Lung (tissue), 12 donors: Measurements from ENCODE around the gene LRRC1. TPM values are rescaled to one million over a fixed set of nuclear protein-coding genes. Genes with fewer than 3 reads are reported as not detected.

Source experiments
- ATAC-seq: fragments of 200-7000 bp; cut with Tn5 transposase; one replicate; pipeline ENCODE4 v1.9.1; 2020; ENCODE audit warnings: moderate number of reproducible peaks; ENCODE audit not compliant: insufficient read depth, low FRiP score
- DNase-seq, 3 donors: peaks; one replicate each; pipeline ENCODE4 v3.0.0-alpha.2; 2013 to 2017
- H3K27ac ChIP-seq, 2 donors: one replicate each; pipeline ENCODE4 v1.5.1; 2013; ENCODE audit warnings: mild to moderate bottlenecking in 2 of 2, moderate library complexity in 2 of 2, control low read depth in 1 of 2, inconsistent platforms in 1 of 2, low read depth in 1 of 2, low read length in 1 of 2
- H3K27me3 ChIP-seq, 3 donors: one replicate each; pipeline ENCODE4 v1.5.1; 2013; ENCODE audit warnings: low read length in 2 of 3; ENCODE audit not compliant: control insufficient read depth in 3 of 3, insufficient read depth in 3 of 3
- H3K36me3 ChIP-seq, 4 donors: one replicate each; pipeline ENCODE4 v1.5.1; 2013; ENCODE audit warnings: low read length in 4 of 4, mild to moderate bottlenecking in 1 of 4, moderate library complexity in 1 of 4; ENCODE audit not compliant: control insufficient read depth in 4 of 4, insufficient read depth in 4 of 4
- H3K4me1 ChIP-seq, 5 donors: one replicate each; pipeline ENCODE4 v1.5.1; 2013; ENCODE audit warnings: low read length in 5 of 5, mild to moderate bottlenecking in 2 of 5, moderate library complexity in 1 of 5; ENCODE audit not compliant: control insufficient read depth in 5 of 5, insufficient read depth in 5 of 5
- H3K4me3 ChIP-seq: one replicate; pipeline ENCODE4 v1.5.1; 2013; ENCODE audit warnings: mild to moderate bottlenecking, control low read depth, moderate library complexity
- H3K9ac ChIP-seq, 2 donors: one replicate each; pipeline ENCODE4 v1.5.1; 2013; ENCODE audit warnings: low read length in 2 of 2, control low read depth in 1 of 2; ENCODE audit not compliant: insufficient read depth in 1 of 2
- H3K9me3 ChIP-seq, 4 donors: one replicate each; pipeline ENCODE4 v1.5.1; 2013; ENCODE audit warnings: low read length in 3 of 4, mild to moderate bottlenecking in 1 of 4, moderate library complexity in 1 of 4; ENCODE audit not compliant: control insufficient read depth in 4 of 4, insufficient read depth in 3 of 4
- CTCF ChIP-seq: IDR thresholded peaks from 2 replicates; pipeline ENCODE4 v1.5.1; 2012; ENCODE audit warnings: mild to moderate bottlenecking; ENCODE audit errors: control extremely low read depth, extremely low read depth
- WGBS, 2 donors: extraction: QIAGEN DNeasy Blood & Tissue Kit; methylation state at CpG; one replicate each; pipeline ENCODE4 v1.1.7; 2013; 5-methylcytosine and 5-hydroxymethylcytosine counted together
- polyA plus RNA-seq, 2 donors: library from polyadenylated mRNA; stranded (reverse); fragments of 200-250 nt; gene quantifications; one replicate each; pipeline ENCODE4 v1.2.1, GENCODE V29; 2013
- total RNA-seq, 2 donors: library from RNA; depleted of rRNA in 1 of 2; stranded (reverse); fragments of >200 nt in 1 of 2; gene quantifications; one replicate each; pipeline ENCODE4 v1.2.1, GENCODE V29; 2014 to 2021
- donor health status: control.
- donor health status: control.
- donor health status: Bipolar disorder and iron deficiency.
- donor health status: healthy.
- donor health status: DM: yes; HTN: yes; CAD: no.

LRRC1 gene
- total and polyA plus RNA-seq, 4 donors: 4.8 to 19.9 (median 9.9) TPM

- DNase-seq (no peak), ATAC-seq (no peak)
- H3K4me1 ChIP-seq: peaks cover 0 to 9% (median 0%) of the 10 kb centered on the region in 5 donors
- H3K36me3 ChIP-seq: no peaks in the 10 kb centered on the region
- H3K9ac ChIP-seq: no peak overlapping the region
- H3K27me3 ChIP-seq: no peaks in the 10 kb centered on the region
- H3K27ac ChIP-seq: no peak overlapping the region
- no peak for TF ChIP-seq CTCF
- H3K9me3 ChIP-seq: no peaks in the 10 kb centered on the region
- WGBS, 2 donors: 53 to 56% methylated on average over 3 of the region's 3 CpGs
- no peak overlapping the region for H3K4me3 ChIP-seq
Measured at GRCh38 chr6:53818858-53819609, 24.2 kb downstream of the LRRC1 start.

GRCh38 chr6:53822401-53823125, 27.8 kb downstream of the LRRC1 start:
- Histone ChIP-seq H3K27me3 (no peaks in the 10 kb centered on the region), H3K27ac (no peak overlapping the region), H3K4me3 (no peak overlapping the region), H3K36me3 (no peaks in the 10 kb centered on the region), H3K9me3 (no peaks in the 10 kb centered on the region), H3K4me1 (peaks cover 0 to 9% (median 0%) of the 10 kb centered on the region in 5 donors), H3K9ac (no peak overlapping the region)
- DNase-seq: peak in 1 of 3 donors; percentile 16
- ATAC-seq: no peak
- 84 to 88% methylated on average over 10 of the region's 10 CpGs for WGBS, 2 donors
- TF ChIP-seq CTCF: no peak

GRCh38 chr6:53824714-53825113, 29.9 kb downstream of the LRRC1 start:
- Histone ChIP-seq H3K27ac (no peak overlapping the region), H3K4me3 (no peak overlapping the region), H3K36me3 (no peaks in the 10 kb centered on the region), H3K9ac (no peak overlapping the region), H3K4me1 (peaks cover 0 to 9% (median 0%) of the 10 kb centered on the region in 5 donors), H3K9me3 (no peaks in the 10 kb centered on the region), H3K27me3 (no peaks in the 10 kb centered on the region)
- TF ChIP-seq CTCF: no peak
- ATAC-seq (no peak), DNase-seq (no peak)
- WGBS, 2 donors: 94 to 97% methylated on average over 1 of the region's 1 CpG
